COLO829 (cell line): ENCODE measurements around the gene ANKRD62.
"Not testable (repeated sequence)": the region's sequence is repeated elsewhere in the genome, so short reads cannot be mapped to it uniquely, and the experiment has no call there.

Experiments used
- DNase-seq: peaks from one replicate; pipeline ENCODE4 v3.0.0; 2012; ENCODE audit warnings: low spot score

Gene ANKRD62

DNA sequence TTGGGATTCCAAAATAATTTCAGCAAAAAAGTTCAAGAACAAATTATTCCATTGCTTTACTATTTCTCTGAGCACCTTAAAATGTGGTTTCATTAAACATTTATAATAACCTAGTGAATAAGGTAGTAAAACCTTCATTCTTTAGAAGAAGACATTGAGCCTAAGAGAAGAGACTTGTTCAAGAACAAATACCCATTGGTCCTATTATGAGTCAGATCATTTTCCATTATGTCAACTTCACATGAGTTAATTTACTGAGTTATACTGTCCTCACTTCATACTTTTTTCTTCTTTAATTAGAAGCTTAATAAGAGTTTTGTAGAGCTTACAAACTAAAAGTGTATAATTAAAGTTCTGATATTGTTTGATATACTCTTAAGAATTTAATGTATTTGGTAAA is 5.5 kb downstream of the ANKRD62 start:
- DNase-seq, result no peak

- no peak for DNase-seq
Observed at GRCh38 chr18:12101266-12101665, 7.6 kb downstream of the ANKRD62 start.

DNA sequence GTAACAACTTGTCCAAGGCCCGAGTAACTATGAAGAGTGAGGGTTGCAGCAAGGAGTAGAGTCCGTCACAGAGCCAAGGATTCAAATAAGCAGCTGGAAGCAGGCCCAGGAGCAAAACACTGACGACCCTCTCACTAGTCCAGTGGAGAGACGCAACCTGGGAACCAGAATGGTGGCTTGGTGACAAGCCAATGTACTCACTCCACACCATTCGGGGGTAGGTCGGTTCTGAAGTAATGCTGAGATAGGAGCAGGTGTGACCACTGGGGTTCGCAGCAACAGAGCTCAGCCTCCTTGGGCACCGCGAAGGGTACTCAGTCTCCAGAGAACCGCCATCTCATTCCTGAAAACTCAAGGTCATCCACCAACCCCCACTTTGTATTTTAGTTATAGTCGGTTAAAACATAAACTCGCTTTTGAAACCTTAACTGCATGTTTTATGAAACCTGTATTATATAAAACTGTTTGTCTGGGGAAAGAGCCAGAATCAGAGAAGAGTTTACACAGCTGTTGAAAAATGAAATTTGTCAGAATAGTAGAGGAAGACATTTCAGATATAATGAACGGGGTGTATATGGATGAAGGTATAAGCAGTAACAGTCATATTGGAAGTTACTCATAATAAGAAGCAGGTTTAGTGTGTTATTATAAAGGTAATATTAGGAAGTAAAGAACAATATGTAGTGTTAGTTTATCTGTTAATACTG is 8.6 kb downstream of the ANKRD62 start:
- no peak for DNase-seq

GRCh38 chr18:12106471-12106870 is 12.8 kb downstream of the ANKRD62 start:
- no peak for DNase-seq

GRCh38 chr18:12109836-12110235 is 16.2 kb downstream of the ANKRD62 start:
- no peak for DNase-seq

GRCh38 chr18:12113999-12114646 is 20.5 kb downstream of the ANKRD62 start:
- no peak for DNase-seq

DNA sequence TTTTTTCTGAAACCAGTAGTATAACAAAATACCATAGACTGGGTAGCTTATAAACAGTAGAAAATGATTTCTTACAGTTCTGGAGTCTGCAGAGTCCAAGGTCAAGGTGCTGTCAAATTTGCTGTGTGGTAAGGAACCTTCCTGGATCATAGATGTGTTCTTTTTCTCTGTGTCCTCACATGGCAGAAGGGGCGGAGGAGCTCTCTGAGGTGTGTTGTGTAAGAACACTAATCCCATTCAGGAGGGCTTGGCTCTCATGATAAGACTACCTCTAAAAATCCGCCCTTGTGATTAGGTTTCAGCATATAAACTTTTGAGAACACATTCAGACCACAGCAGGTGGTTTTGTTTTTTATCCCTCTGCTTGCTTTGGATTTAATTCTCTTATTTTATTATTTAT is 25.7 kb downstream of the ANKRD62 start:
- DNase-seq, result no peak

DNA sequence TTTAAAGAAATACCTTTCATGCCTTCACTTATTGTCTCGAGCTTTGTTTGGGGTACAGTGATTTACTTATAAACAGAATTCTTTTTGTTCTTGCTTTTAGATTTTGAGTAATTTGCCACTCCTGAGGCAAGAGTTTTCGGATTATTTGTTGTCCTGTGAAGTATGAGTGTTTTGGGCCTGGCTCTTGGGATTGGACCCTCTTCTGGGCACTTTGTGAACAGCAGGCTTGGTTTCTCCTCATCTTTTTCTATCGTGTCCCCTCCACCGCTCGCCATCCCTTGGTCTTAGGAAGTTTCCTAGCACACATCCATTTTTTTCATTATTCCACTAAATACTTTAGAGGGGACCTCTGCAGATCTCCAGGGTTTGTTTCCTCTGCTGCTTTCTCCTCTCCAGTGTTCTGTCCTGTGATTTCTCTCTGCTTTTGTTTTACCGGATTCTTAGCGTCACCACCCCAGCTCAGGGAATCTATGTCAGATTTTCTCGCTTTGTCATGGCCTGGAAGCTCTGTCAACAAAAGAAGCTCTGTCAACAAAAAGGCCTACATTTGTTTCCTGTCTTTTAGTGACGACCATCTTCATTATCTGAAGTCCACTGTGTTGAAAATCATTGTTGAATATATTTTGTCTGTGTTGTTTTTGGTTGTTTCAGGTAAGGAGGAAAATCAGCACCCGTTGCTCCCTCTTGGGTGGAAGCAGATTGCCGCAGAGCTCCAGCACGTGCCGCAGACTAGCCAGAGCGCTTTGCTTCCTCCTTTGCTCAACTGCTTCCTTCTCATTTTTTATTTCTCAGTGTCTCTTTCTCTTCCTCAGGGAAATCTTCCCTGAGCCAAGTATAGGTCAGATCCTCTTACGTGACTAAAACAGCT is 27.8 kb downstream of the ANKRD62 start:
- no peak for DNase-seq

- DNase-seq, result not testable (repeated sequence)
Observed at GRCh38 chr18:12122043-12122389, 28.4 kb downstream of the ANKRD62 start.

- DNase-seq, result not testable (repeated sequence)
Observed at GRCh38 chr18:12127647-12128046, 34.0 kb downstream of the ANKRD62 start.

DNA sequence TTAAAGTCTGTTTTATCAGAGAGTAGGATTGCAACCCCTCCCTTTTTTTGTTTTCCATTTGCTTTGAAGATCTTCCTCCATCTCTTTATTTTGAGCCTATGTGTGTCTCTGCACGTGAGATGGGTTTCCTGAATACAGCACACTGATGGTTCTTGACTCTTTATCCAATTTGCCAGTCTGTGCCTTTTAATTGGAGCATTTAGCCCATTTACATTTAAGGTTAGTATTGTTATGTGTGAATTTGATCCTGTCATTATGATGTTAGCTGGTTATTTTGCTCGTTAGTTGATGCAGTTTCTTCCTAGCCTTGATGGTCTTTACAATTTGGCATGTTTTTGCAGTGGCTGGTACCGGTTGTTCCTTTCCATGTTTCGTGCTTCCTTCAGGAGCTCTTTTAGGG is 45.2 kb downstream of the ANKRD62 start:
- DNase-seq, result not testable (repeated sequence)

DNA sequence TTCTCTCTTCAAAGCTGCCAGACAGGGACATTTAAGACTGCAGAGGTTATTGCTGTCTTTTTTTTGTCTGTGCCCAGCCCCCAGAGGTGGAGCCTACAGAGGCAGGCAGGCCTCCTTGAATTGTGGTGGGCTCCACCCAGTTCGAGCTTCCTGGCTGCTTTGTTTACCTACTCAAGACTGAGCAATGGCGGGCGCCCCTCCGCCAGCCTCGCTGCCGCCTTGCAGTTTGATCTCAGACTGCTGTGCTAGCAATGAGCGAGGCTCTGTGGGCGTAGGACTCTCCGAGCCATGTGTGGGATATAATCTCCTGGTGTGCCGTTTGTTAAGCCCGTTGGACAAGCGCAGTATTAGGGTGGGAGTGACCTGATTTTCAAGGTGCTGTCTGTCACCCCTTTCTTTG is 47.2 kb downstream of the ANKRD62 start:
- DNase-seq, result not testable (repeated sequence)

DNA sequence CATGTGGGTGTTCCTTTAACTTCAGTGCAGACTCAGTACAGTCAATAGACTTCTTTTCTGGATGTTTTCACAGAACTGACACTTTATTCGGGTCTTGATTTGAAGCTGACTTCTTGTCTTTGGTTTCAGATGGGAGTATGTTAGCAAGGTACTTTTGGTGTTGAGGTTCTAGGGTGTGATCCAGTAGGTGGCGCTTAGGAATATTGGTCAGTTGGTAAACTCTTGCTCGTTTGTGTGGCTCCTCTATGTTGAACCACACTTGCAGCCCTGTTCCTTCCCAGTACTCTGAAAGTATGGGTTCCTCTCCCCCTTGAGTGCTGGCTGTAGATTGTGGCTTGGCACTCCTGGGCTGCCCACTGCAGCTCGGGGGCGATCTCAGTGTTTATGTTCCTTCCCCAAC is 48.1 kb downstream of the ANKRD62 start:
- not testable (repeated sequence) for DNase-seq

DNA sequence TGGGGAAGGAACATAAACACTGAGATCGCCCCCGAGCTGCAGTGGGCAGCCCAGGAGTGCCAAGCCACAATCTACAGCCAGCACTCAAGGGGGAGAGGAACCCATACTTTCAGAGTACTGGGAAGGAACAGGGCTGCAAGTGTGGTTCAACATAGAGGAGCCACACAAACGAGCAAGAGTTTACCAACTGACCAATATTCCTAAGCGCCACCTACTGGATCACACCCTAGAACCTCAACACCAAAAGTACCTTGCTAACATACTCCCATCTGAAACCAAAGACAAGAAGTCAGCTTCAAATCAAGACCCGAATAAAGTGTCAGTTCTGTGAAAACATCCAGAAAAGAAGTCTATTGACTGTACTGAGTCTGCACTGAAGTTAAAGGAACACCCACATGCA is 55.8 kb downstream of the ANKRD62 start:
- DNase-seq, result not testable (repeated sequence)

DNA sequence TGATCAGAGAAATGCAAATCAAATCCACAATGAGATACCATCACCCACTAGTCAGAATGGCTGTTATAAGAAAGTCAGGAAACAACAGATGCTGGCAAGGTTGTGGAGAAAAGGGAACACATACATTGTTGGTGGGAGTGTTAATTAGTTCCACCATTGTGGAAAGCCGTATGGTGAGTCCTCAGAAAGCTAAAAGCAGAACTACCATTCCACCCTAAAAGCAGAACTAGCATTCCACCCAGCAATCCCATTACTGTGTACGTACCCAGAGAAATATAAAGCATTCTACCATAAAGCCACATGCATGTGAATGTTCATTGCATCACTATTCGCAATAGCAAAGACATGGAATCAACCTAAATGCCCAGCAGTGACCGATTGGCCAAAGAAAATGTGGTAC is 60.7 kb downstream of the ANKRD62 start:
- no peak for DNase-seq

DNA sequence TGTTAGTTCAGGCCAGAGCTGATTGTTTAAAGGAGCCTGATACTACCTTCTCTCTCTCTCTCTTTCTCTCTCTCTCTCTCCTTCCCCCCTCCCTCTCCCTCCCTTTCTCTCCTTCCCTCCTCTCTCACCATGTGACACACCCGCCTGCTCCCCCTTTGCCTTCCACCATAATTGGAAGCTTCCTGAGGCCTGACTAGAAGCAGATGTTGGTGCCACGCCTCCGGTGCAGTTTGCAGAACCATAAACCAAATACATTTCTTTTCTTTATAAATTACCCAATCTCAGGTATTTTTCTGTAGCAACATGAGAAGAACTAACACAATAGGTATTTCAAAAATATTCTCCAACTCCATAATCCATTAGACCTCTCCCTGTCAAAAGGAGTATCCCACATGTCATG is 62.4 kb downstream of the ANKRD62 start:
- no peak for DNase-seq

DNA sequence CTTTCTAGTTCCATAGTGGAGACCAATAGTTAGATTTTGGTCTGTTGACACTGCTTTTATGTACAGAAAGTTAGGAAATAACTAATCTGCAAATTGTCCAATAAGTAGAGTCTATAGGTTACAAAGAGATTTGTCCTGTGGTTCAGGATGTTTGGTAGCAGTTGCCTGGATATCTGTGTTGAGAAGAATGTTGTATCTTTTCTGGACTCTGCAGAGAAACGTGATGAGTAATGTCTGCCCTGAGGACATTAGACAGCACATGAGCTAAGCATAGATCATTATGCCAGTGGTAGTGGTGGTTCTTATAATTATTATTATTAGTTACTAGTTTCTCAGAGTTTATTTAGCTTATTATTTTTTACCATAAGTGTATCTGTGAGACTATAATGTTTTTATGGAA is 65.8 kb downstream of the ANKRD62 start:
- DNase-seq, result peak; percentile 91

- no peak for DNase-seq
Observed at GRCh38 chr18:12162786-12163185, 69.1 kb downstream of the ANKRD62 start.

DNA sequence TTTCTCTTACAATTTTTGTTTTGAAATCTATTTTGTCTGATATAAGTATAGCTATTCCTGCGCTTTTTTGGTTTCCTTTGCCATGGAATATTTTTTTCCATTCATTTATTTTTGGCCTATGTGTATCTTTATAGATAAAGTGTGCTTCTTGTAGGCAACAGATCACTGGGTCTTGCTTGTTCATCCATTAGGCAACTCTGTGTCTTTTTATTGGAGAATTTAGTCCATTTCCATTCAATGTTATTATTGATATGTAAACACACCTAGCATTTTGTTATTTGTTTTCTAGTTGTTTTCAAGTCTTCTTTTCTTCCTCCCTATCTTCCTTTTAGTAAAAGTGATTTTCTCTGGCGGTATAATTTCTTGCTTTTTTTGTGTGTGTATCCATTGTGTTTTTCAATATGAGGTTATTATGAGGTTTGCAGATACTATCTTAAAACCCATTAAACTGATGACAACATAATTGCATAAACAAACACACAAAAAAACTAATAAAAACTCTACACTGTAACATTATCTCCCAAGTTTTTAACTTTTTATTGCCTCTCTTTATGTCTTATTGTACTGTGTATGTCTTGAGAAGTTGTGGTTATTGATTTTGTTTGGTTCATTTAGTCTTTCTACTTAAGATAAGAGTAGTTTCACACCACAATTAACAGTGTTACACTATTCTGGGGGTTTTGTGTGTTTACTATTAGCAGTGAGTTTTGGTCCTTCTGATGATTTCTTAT is 71.6 kb downstream of the ANKRD62 start:
- no peak for DNase-seq
